Measurements from ENCODE around the gene SHPK. TPM values are rescaled to one million over a fixed set of nuclear protein-coding genes. Genes with fewer than 3 reads are reported as not detected.

SHPK gene
- total RNA-seq, result 1 to 10 TPM; 5.8 to 9.3 (median 8.9) TPM
- 7.4 TPM for total RNA-seq (2013)

GRCh38 chr17:3636154-3636907 is at the start of gene SHPK, which contains the start of gene CTNS:
SHPK (minus strand) TSS chr17:3636250; CDS start chr17:3636219, 31 bp downstream.
CTNS (plus strand) TSS chr17:3636760; CDS start chr17:3640207, 3,447 bp downstream.
- H3K27ac ChIP-seq (ENCODE audit: low read length), result peak within 1 kb of the TSS; percentile 100
- TF ChIP-seq CTCF (IDR thresholded peaks at IDR 0.05), result no peak
- H3K36me3 ChIP-seq (ENCODE audit: control insufficient read depth, insufficient read depth, low read length), result no peaks in the 10 kb centered on the region
- peaks cover 19% of the 10 kb centered on the region for H3K4me1 ChIP-seq (ENCODE audit: control insufficient read depth, insufficient read depth, low read length)
- peak; percentile 93 to 96 for DNase-seq
- peak within 1 kb of the TSS; percentile 95 to 97 for H3K27ac Mint-ChIP-seq
- ATAC-seq, result peak; percentile 97 to 99 (median 98)
- no peaks in the 10 kb centered on the region for H3K36me3 Mint-ChIP-seq
- H3K4me3 ChIP-seq (ENCODE audit: low read length), result peak within 1 kb of the TSS; percentile 100
- H3K27me3 ChIP-seq (ENCODE audit: control insufficient read depth, insufficient read depth, low read length), result no peaks in the 10 kb centered on the region
- intact Hi-C loops (cut with micrococcal nuclease), result loop anchor here (1.0 to 10.0 kb wide), 2 partner anchors 32 to 592 kb away; partner anchors contain the start of genes EMC6 and TAX1BP3
- H3K9me3 ChIP-seq (ENCODE audit: control insufficient read depth, insufficient read depth, low read length), result no peaks in the 10 kb centered on the region
- WGBS (ENCODE audit: insufficient coverage), result under 1% methylated on average over 68 of the region's 68 CpGs
- H3K4me3 Mint-ChIP-seq, result peak within 1 kb of the TSS; percentile 97
- peaks cover 15 to 29% of the 10 kb centered on the region in 2 donors for H3K4me1 Mint-ChIP-seq
- H3K9me3 Mint-ChIP-seq, result no peaks in the 10 kb centered on the region
- H3K27me3 Mint-ChIP-seq (ENCODE audit: low read depth in 2 of 2), result no peaks in the 10 kb centered on the region

- DNase-seq (no peak), ATAC-seq (no peak)
- H3K9me3 ChIP-seq (ENCODE audit: control insufficient read depth, insufficient read depth, low read length), result no peaks in the 10 kb centered on the region
- TF ChIP-seq CTCF (IDR thresholded peaks at IDR 0.05), result no peak
- no peaks in the 10 kb centered on the region for H3K9me3 Mint-ChIP-seq
- H3K4me1 Mint-ChIP-seq, result peaks cover 0 to 6% of the 10 kb centered on the region in 2 donors
- no peaks in the 10 kb centered on the region for H3K36me3 Mint-ChIP-seq
- no peak overlapping the region for H3K4me3 ChIP-seq (ENCODE audit: low read length)
- no peak overlapping the region for H3K27ac ChIP-seq (ENCODE audit: low read length)
- no peak overlapping the region for H3K4me3 Mint-ChIP-seq
- H3K27ac Mint-ChIP-seq, result no peak overlapping the region
- 80% methylated on average over 10 of the region's 13 CpGs for WGBS (ENCODE audit: insufficient coverage)
- H3K27me3 Mint-ChIP-seq (ENCODE audit: low read depth in 2 of 2), result no peaks in the 10 kb centered on the region
- no peaks in the 10 kb centered on the region for H3K36me3 ChIP-seq (ENCODE audit: control insufficient read depth, insufficient read depth, low read length)
- H3K4me1 ChIP-seq (ENCODE audit: control insufficient read depth, insufficient read depth, low read length), result peaks cover 33% of the 10 kb centered on the region
- intact Hi-C loops (cut with micrococcal nuclease), result no loop called here
- H3K27me3 ChIP-seq (ENCODE audit: control insufficient read depth, insufficient read depth, low read length), result no peaks in the 10 kb centered on the region
Observed at GRCh38 chr17:3685174-3685573, 49.1 kb upstream of the SHPK start.

GRCh38 chr17:3683054-3683511 is 47.0 kb upstream of the SHPK start:
- Mint-ChIP-seq H3K27me3 (ENCODE audit: low read depth in 2 of 2) (no peaks in the 10 kb centered on the region), H3K9me3 (no peaks in the 10 kb centered on the region), H3K27ac (peak overlapping the region in 1 of 2 donors; percentile 42), H3K36me3 (no peaks in the 10 kb centered on the region), H3K4me1 (peaks cover 0 to 6% of the 10 kb centered on the region in 2 donors), H3K4me3 (no peak overlapping the region)
- no peaks in the 10 kb centered on the region for H3K9me3 ChIP-seq (ENCODE audit: control insufficient read depth, insufficient read depth, low read length)
- peak; percentile 96 for TF ChIP-seq CTCF (IDR thresholded peaks at IDR 0.05)
- H3K27me3 ChIP-seq (ENCODE audit: control insufficient read depth, insufficient read depth, low read length), result no peaks in the 10 kb centered on the region
- DNase-seq (peak; percentile 46 to 82), ATAC-seq (peak; percentile 92 to 99 (median 94))
- 8% methylated on average over 6 of the region's 10 CpGs for whole genome bisulfite sequencing (ENCODE audit: insufficient coverage)
- no peak overlapping the region for H3K4me3 ChIP-seq (ENCODE audit: low read length)
- H3K4me1 ChIP-seq (ENCODE audit: control insufficient read depth, insufficient read depth, low read length), result peaks cover 20% of the 10 kb centered on the region
- H3K27ac ChIP-seq (ENCODE audit: low read length), result no peak overlapping the region
- no peaks in the 10 kb centered on the region for H3K36me3 ChIP-seq (ENCODE audit: control insufficient read depth, insufficient read depth, low read length)
- intact Hi-C loops (cut with micrococcal nuclease), result loop anchor here (2.0 kb wide), 2 partner anchors 54 to 144 kb away; no protein-coding TSS in a partner anchor

Data from natural killer cell (primary cell).